Right ventricle myocardium superior (tissue), 1 donor: ENCODE data around the gene PPM1M. TPM values are rescaled to one million over a fixed set of nuclear protein-coding genes. Genes with fewer than 3 reads are reported as not detected.
"Not testable (repeated sequence)": the region's sequence is repeated elsewhere in the genome, so short reads cannot be mapped to it uniquely, and the experiment has no call there.

ENCODE experiments used
- ATAC-seq: fragments of 200-7000 bp; cut with Tn5 transposase; one replicate; pipeline ENCODE4 v1.9.1; 2020; ENCODE audit warnings: mild to moderate bottlenecking; ENCODE audit not compliant: poor library complexity
- DNase-seq: peaks from one replicate; pipeline ENCODE4 v3.0.0-alpha.2; 2020
- intact Hi-C: fragments of 100-400 bp; cut with DNase I; formaldehyde crosslinking; loops from one replicate; pipeline ENCODE4 v1.11.2; 2022
- total RNA-seq: library from RNA; stranded (reverse); fragmentation: NEBNext Ultra II Directional; extraction: Animal tissue kit (Norgen Biotek cat#: 25700); gene quantifications from one replicate; pipeline ENCODE4 v1.2.1, GENCODE V29; 2021
- donor health status: DM: no; HTN: yes; CAD: no; lungs with severe emphysema.

The PPM1M gene
- total RNA-seq, 1 donor from 2014 or later, result 8.4 TPM

DNA sequence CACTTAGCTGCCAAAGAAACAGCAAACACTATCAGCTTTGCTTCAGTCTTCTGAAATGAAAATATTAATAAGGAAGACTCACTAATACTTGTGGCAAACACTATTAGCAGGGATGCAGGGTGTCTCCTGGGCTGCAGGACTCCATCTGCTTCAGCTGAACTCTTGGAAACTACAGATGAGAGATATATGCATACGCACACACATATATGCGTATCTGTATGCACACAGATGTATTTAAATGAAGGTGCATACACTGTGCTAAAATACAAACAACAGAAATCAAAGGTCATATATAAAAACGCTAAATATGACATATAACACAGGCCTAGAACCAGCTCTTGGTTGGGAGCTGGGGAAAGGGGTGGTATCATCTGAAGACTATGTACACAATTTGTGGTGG, 10.6 kb downstream of the PPM1M start:
- DNase-seq, result no peak
- no peak for ATAC-seq
- intact Hi-C loops, result no loop called here

DNA sequence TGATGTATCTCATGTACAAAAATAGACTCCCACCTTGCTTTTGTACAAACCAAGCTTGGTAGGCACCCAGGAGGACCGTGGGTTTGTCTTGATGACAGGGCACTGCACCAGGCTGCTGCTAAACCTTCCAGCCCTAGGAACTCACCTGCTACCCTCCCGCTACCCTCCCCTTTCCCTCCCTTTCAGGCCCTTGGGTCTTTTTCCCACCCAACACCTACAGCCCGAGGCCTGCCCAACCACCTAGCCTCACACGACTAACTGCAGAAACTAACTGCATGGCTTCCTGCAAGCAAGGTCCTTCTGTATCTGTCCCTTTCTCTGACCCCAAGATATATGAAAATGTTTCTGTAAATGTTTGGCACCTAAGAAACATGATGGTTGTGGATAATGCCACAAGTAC, 11.1 kb downstream of the PPM1M start:
- no peak for ATAC-seq
- intact Hi-C loops, result no loop called here
- no peak for DNase-seq

DNA sequence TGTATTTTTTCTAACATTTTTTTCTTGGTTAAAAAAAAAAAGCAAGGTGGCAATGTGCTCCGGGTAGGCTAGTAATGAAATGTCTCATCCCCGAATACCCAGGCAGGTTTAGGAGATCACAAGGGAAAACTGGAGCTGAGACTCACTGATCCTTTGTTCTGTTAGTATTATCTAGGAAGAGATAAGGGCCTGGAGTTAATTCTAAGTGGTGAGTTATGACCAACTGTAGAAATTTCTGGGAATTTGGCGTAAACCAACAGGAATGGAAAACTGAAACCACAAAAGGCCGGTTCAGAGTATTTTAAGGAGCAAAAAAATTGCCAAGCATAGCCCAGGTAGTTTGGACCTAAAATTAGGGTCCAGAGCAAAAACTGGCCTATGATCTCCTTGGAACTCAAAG, 12.4 kb downstream of the PPM1M start:
- intact Hi-C loops, result no loop called here

DNA sequence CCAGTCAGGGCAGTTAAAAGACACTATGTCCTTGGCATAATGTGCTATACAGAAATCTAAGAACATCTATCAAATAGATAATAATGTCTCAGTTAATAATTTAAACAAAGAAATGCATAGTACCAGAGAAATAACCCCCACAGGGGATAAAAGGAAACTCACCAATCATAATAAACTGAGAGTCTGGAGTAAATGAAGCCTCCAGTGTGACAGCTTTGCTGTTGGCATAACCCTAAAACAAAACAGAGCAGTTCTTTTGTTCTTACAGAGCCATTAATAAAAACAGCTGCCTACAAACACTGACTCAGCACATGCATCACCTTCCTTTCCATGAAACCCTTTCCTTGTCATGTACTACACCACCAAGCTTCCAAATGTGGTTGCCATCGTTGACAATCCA, 13.5 kb downstream of the PPM1M start:
- ATAC-seq (no peak), DNase-seq (no peak)
- intact Hi-C loops, result no loop called here

More for the DNA sequence above, 12.4 kb downstream of the PPM1M start:
- ATAC-seq (no peak), DNase-seq (no peak)

DNA sequence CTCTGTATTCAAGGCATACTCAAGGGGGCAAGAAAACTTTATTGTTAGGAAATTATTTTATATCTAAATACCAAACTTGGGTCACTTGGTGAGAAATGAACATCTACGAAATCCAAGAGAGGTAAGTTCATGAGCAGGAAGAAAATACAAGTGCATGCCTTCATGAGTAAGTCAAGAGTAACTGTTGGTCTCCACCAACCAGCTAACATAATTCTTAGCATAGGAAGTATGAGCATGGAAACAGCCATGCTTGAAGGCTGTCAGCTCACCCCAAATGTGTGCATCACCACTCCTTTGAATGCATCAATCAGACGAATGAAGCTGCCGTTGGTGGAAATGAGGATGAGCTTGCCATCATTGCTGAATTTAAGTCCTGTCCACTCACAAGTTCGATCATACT, 13.9 kb downstream of the PPM1M start:
- ATAC-seq, result no peak
- intact Hi-C loops, result no loop called here
- no peak for DNase-seq

DNA sequence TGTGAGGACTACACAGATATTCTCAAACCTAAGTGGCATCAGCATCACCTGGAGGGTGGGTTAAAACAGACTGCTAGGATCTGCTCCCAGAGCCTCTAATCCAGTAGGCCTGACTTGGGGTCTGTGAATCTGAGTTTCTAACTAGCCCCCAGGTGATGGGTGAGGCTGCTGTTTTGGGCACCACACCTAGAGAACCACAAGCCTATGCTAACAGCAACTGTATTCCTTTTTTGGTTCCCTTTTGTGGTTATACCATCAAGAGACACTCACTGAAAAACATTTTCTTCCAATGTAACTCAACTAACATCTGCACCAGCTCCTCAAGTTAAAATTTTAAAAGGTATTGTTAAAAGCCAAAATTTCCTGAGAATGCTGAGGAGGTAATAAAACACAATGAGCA, 16.9 kb downstream of the PPM1M start:
- DNase-seq, result no peak
- intact Hi-C loops, result no loop called here
- ATAC-seq, result no peak

DNA sequence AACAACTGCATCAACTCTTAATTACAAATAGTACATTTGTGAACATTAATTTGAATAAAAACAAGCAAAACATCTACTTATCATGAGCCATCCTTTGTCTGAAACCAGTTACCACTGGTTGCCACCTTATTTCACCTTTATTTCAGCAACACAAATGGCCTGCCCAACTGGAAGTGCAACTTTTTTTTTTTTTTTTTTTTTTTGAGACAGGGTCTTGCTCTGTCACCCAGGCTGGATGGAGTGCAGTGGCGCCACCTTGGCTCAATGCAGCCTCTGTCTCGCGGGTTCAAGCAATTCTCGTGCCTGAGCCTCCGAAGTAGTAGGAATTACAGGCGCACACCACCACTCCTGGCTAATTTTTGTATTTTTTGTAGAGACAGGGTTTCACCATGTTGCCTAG, 19.8 kb downstream of the PPM1M start:
- intact Hi-C loops, result no loop called here
- ATAC-seq (no peak), DNase-seq (no peak)

DNA sequence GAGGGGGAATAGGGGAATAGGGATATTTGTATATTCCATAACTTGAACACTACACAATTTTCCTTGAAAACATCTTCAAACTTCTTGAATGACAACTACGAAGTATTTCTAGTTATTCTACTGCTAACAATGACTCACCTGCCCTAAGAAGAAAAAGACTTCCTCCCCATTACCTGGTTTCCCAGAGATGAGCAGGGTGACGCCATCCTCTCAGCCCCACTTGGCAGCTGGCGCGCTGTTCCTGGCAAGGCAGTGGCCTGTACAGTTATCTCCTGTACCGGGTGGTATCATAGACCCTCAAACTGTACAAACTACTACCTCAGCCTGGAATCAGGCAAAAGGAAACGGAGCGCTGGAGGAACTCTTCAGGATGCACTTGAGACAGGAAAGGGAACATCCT, 22.5 kb downstream of the PPM1M start:
- no peak for DNase-seq
- intact Hi-C loops, result no loop called here
- no peak for ATAC-seq

DNA sequence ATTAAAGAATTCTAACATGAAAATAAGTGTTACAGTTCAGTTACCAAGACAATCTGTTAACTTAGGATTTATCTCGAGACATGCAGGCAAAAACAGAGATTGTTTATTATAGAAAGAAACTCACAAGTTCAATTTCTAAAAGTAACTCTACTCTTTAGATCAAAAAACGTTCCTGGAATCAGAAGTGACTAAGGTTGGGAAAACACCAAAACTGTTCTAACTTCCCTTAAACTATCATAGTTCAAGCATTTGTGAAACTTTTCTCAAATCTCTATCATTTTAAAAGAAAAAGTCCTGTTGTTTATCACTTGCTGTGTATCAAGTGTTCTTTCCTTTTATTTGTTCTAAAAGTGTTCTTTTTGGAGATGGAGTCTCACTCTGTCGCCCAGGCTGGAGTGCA, 24.2 kb downstream of the PPM1M start:
- intact Hi-C loops, result no loop called here
- no peak for ATAC-seq
- no peak for DNase-seq

DNA sequence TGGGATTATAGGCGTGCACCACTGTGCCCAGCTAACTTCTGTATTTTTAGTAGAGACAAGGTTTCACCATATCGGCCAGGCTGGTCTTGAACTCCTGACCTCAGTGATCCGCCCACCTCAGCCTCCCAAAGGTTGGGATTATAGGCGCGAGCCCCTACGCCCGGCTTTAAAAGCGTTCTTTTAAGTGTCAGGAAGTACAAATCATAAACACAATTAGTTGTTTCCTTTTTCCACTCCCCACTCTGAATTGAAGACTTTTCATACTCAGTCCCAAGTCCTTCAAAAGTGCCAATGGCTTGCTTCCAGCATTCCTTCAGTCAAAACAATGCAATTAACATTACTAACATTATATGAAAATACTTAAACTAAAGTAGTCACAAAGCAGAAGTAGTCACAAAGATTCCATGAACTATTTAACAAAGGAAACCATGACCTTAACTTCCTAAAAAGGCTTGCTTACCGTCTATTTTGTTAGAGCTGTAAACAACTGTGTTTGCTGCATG, 24.7 kb downstream of the PPM1M start:
- no peak for ATAC-seq
- DNase-seq, result no peak
- intact Hi-C loops, result no loop called here

DNA sequence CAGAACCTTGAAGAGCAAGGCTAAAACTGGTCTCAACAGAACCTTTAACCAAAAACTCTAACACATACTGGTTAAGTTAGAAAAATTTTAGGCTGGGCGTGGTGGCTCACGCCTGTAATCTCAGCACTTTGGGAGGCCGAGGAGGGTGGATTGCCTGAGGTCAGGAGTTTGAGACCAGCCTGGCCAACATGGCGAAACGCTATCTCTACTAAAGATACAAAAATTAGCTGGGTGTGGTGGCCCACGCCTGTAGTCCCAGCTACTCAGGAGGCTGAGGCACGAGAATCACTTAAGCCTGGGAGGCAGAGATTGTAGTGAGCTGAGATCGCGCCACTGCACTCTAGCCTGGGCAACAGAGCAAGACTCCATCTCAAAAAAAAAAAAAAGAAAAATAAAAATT, 26.6 kb downstream of the PPM1M start:
- ATAC-seq, DNase-seq, intact Hi-C loops: not testable (repeated sequence)

DNA sequence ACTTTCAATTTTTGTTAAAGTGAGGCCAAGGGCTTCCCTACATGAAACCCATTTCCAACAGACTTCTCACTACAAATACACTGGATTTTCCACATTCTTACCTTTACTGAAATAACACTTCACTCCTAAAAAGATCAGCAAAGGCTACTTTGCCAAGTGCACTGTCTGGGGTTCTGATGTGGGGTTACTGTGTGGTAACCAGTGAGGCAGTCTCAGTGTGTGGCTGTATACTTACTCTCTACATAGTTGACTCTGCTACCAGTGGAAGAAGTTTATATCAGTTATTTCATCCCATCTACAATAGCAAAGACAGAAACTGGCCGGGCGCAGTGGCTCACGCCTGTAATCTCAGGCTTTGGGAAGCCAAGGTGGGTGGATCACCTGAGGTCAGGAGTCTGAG, 27.3 kb downstream of the PPM1M start:
- intact Hi-C loops, result no loop called here
- ATAC-seq, result no peak
- no peak for DNase-seq

DNA sequence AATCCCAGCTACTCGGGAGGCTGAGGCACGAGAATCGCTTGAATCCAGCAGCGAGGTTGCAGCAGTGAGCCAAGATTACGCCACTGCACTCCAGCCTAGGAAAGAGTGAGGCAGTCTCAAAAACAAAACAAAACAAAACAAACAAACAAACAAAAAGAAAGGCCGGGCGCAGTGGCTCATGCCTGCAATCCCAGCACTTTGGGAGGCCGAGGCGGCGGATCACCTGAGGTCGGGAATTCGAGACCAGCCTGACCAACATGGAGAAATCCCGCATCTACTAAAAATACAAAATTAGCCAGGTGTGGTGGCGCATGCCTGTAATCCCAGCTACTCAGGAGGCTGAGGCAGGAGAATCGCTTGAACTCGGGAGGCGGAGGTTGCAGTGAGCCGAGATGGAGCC, 29.2 kb downstream of the PPM1M start:
- intact Hi-C loops, result loop anchor here (5.0 kb wide), 1 partner anchor 37 kb away; the partner anchor contains the start of gene TWF2
- not testable (repeated sequence) for ATAC-seq

DNA sequence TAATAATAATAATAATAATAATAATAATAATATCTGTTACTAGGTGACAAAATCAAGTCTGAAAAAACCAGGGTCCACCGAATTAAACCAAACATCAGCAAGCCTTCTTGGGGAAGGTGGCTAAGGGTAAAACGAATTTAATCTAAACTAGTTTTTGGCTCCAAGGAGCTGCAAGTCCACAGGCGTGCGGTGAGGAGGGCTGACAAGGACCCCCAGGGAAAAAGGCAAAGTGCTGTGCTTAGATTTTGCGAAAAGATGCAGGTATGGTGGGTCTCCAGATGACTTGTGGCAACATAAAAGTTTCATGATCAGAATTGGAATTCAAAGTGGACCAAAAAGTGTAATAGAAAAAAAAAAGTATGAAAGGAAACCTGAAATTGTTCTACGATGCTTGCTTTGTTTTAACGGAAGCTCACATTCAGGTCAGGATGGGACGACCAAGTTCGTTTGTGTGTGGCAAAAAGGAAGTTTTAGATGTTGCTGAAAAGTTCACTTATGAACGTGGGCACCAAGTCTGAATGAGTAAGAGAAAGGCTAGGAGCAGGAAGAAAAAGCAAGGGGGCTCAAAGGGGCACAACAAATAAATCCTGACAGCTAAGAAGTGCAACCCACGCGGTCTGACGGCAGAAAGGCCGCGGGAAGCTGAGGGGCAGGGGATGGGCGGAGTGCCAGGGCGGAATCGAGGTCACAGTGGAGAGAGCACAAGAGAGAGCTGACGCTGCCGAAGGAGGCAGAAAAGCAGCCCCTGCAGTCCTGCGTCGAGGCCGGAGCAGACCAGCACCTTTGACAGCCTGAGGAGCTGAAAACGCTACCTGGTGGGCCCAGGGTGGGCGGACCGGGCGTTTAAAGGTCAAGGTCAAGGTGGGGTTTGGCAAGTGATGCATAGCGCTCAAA, 31.8 kb downstream of the PPM1M start:
- intact Hi-C loops, result loop anchor here (5.0 kb wide), 1 partner anchor 40 kb away; the partner anchor contains the start of gene TWF2
- ATAC-seq (peak; percentile 57), DNase-seq (peak; percentile 90)

More for the DNA sequence above, 29.2 kb downstream of the PPM1M start:
- not testable (repeated sequence) for DNase-seq

DNA sequence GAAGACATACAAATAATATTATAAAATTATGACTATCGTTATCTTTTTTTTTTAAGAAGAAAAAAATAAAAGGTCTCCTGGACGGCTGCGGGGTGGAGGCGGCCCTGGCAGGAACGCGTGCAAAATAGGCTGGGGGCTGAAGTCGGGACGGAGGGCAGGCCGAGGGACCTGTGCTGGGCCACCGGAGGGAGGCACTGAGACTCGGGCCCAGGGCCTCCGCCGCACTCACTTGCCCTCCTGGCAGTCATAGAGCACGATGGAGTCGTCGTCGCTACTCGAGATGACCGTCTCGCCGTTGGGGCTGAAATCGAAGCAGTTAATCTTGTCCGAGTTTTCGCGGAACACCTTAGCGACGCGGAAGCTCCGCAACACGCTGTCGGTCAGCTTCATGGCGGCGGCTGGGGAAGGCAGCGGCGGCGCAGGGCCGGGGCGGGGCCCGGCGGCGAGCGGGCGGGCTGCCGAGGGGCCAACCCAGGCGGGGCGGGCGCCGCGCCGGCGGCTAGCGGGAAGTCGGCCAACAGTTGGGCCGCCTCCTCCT, 32.5 kb downstream of the PPM1M start:
- intact Hi-C loops, result loop anchor here (5.0 kb wide), 1 partner anchor 41 kb away; the partner anchor contains the start of gene TWF2
- ATAC-seq, result peak; percentile 84
- no peak for DNase-seq

DNA sequence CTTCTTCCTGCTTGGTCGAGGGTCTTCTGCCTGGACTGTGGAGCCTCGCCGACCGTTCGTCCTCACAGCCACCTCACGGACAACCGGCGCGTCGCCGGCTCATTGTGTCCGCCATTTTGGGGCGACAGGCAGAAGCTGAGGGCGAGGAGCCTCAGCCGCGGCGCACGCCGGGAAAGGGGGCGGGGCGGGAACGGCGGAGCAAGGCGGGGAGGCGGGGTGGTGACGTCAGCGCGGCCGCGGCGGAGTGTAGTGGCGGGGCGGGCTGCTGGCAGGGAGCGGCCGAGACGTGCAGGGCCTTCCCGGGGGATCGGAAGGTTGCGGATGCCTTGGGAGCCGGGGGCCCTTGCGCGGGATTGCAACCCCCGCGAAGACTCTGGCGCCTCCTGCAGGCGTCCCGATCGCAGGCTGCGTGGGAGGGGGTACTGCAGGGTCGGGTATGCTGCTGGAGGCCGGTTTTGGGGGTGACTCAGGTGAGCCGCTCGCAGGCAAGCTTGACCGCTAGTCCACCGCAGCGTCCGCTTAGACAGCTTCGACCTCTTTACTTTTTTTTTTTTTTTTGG, 33.0 kb downstream of the PPM1M start, which contains the start of gene WDR82:
Gene WDR82 (minus strand): TSS at position 140 of the 560 bp plus-strand sequence. CDS start 288 bp downstream, outside the sequence.
- intact Hi-C loops, result loop anchor here (5.0 kb wide), 1 partner anchor 41 kb away; the partner anchor contains the start of gene TWF2
- peak; percentile 99 for DNase-seq

DNA sequence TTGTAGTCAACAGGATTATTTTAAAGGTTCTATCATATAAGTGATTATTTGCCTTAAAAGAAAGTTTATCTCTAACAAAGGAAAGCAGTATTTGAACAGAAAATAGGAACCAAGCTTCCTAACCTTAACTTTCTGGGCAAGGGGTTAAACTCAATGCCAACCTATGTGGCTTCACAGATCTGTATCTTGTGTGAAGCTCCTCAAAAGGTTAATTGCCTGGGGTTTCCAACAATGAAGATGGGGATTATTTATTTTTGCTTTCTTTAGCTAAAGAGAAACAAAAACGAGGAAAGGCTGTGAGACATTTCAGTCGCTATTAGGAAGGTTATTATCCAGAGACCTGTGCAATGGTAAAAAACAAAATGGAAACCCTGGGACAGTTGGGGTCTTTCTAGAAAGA, 34.0 kb downstream of the PPM1M start:
- ATAC-seq (no peak), DNase-seq (no peak)
- intact Hi-C loops, result loop anchor here (5.0 kb wide), 1 partner anchor 42 kb away; the partner anchor contains the start of gene TWF2

More for the DNA sequence above, 33.0 kb downstream of the PPM1M start, which contains the start of gene WDR82:
- ATAC-seq, result peak; percentile 97

DNA sequence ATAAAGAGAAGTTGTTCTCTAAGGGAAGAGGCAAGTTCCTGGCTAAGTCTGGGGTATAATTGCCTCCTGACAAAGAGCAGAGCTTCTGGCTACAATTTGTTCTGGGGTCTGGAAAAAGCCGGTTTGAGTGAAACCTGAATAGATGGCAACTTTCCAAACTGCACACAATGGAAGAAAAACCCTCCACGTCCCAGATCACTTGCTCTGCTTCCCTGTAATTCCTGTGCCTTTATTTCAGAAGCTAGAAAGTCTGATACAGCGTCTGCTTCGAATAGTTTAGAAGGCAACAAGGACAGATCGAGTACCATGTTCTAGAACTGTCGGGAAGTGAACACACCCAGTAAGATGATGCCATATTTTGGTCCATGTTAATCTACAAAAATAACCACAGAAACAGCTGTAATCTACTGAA, 34.5 kb downstream of the PPM1M start:
- DNase-seq, result no peak
- ATAC-seq, result no peak
- intact Hi-C loops, result no loop called here
